H1 (cell line): Measurements from ENCODE around the gene RRBP1. TPM values are rescaled to one million over a fixed set of nuclear protein-coding genes. Genes with fewer than 3 reads are reported as not detected.
A peak's percentile ranks its signal among the peaks of the same experiment; 100 is the strongest.

Source experiments
- CTCF ChIA-PET: fragments of 300-600 bp; sonication (Branson Sonifier 250); formaldehyde crosslinking; loops from one replicate; lab custom pipeline; 2021; ENCODE audit not compliant: partially characterized antibody; lab: Charles Lee
- POLR2A ChIA-PET: fragments of 300-600 bp; sonication (Branson Sonifier 250); formaldehyde crosslinking; loops from one replicate; lab custom pipeline; 2021; ENCODE audit warnings: inconsistent platforms; ENCODE audit not compliant: partially characterized antibody; lab: Charles Lee
- DNase-seq, 2 experiments: peaks; one replicate each; pipeline versions ENCODE4 v3.0.0 to v3.0.0-alpha.2; 2010 to 2022; ENCODE audit warnings: low spot score in 2 of 2, low read depth in 1 of 2, mixed read lengths in 1 of 2
- FAIRE-seq: peaks from 2 replicates; lab custom pipeline; 2011; peaks lifted over from hg19 to GRCh38; lab: Jason Lieb, UNC
- H2AFZ ChIP-seq: 2 replicates; pipeline ENCODE4 v1.8.1; 2012; ENCODE audit warnings: low read length, inconsistent platforms
- H2AK5ac ChIP-seq: 2 replicates; pipeline ENCODE4 v1.6.1; 2013; ENCODE audit warnings: low read depth, low read length
- H2BK120ac ChIP-seq: replicated peaks from 2 replicates; pipeline ENCODE3; 2013; ENCODE audit warnings: low read depth, low read length, inconsistent platforms
- H2BK12ac ChIP-seq: 2 replicates; pipeline ENCODE4 v1.6.1; 2013; ENCODE audit warnings: low read depth, low read length
- H2BK15ac ChIP-seq: 2 replicates; pipeline ENCODE4 v1.6.1; 2013; ENCODE audit warnings: low read length
- H2BK20ac ChIP-seq: 2 replicates; pipeline ENCODE4 v1.6.1; 2013; ENCODE audit warnings: low read length
- H2BK5ac ChIP-seq: 2 replicates; pipeline ENCODE4 v1.6.1; 2013; ENCODE audit warnings: low read depth, low read length
- H3K14ac ChIP-seq: 2 replicates; pipeline ENCODE4 v1.6.1; 2013; ENCODE audit warnings: inconsistent platforms; ENCODE audit not compliant: insufficient read length
- H3K18ac ChIP-seq: 2 replicates; pipeline ENCODE4 v1.6.1; 2013; ENCODE audit warnings: low read length; ENCODE audit errors: extremely low read depth
- H3K23ac ChIP-seq: 2 replicates; pipeline ENCODE4 v1.6.1; 2013; ENCODE audit warnings: inconsistent platforms; ENCODE audit not compliant: insufficient read length
- H3K23me2 ChIP-seq: 2 replicates; pipeline ENCODE4 v1.6.1; 2013; ENCODE audit warnings: low read depth, low read length
- H3K27ac ChIP-seq: 2 replicates; pipeline ENCODE4 v1.6.1; 2011; ENCODE audit warnings: low read depth, low read length, inconsistent platforms
- H3K27me3 ChIP-seq, 4 experiments: replicated peaks in 1 of 4; 1 replicate in 1 of 4; 2 replicates in 3 of 4; pipeline versions ENCODE4 v1.6.1 to v1.8.1; 2011 to 2013; ENCODE audit warnings: low read length in 3 of 4, mild to moderate bottlenecking in 3 of 4, inconsistent platforms in 2 of 4, mixed read lengths in 2 of 4, moderate library complexity in 1 of 4; ENCODE audit not compliant: control insufficient read depth in 3 of 4, insufficient read depth in 3 of 4; ENCODE audit errors: extremely low read depth in 1 of 4
- H3K36me3 ChIP-seq, 4 experiments: 2 replicates each; pipeline versions ENCODE4 v1.6.1 to v1.8.1; 2011 to 2013; ENCODE audit warnings: mild to moderate bottlenecking in 4 of 4, low read length in 3 of 4, moderate library complexity in 2 of 4, control low read depth in 1 of 4, inconsistent platforms in 1 of 4; ENCODE audit not compliant: insufficient read depth in 4 of 4, control insufficient read depth in 2 of 4
- H3K4ac ChIP-seq: replicated peaks from 2 replicates; pipeline ENCODE3; 2013; ENCODE audit warnings: low read length, low read depth, mixed read lengths, inconsistent platforms; ENCODE audit not compliant: insufficient read length
- H3K4me1 ChIP-seq, 4 experiments: replicated peaks in 1 of 4; 1 replicate in 1 of 4; 2 replicates in 3 of 4; pipeline versions ENCODE4 v1.6.1 to v1.8.1; 2011 to 2013; ENCODE audit warnings: low read length in 3 of 4, inconsistent platforms in 2 of 4, mixed read lengths in 1 of 4; ENCODE audit not compliant: insufficient read depth in 4 of 4, control insufficient read depth in 3 of 4
- H3K4me2 ChIP-seq, 2 experiments: 2 replicates each; pipeline versions ENCODE4 v1.6.1 to v1.8.1; 2011 to 2013; ENCODE audit warnings: low read depth in 2 of 2, low read length in 2 of 2, control low read depth in 1 of 2, inconsistent platforms in 1 of 2, mild to moderate bottlenecking in 1 of 2; ENCODE audit not compliant: insufficient read depth in 1 of 2
- H3K4me3 ChIP-seq, 4 experiments: fragments of 200-600, 300-600 bp in 1 of 4; sonication (generic), shearing (Covaris generic), sonication (Bioruptor Twin) in 1 of 4; 2 replicates each; pipeline versions ENCODE4 v1.5.1 to v1.8.1; 2011 to 2016; ENCODE audit warnings: low read length in 4 of 4, low read depth in 3 of 4, control low read depth in 2 of 4, inconsistent platforms in 2 of 4, mild to moderate bottlenecking in 2 of 4, mixed read lengths in 1 of 4, moderate library complexity in 1 of 4; ENCODE audit not compliant: insufficient read depth in 2 of 4; ENCODE audit errors: extremely low read depth in 1 of 4
- H3K56ac ChIP-seq: replicated peaks from 2 replicates; pipeline ENCODE3; 2013; ENCODE audit warnings: low read depth, mild to moderate bottlenecking, mixed read lengths, low read length, inconsistent platforms; ENCODE audit not compliant: insufficient read length
- H3K79me1 ChIP-seq: 2 replicates; pipeline ENCODE4 v1.6.1; 2013; ENCODE audit warnings: low read depth, low read length, control low read depth
- H3K79me2 ChIP-seq, 2 experiments: 2 replicates each; pipeline versions ENCODE4 v1.6.1 to v1.8.1; 2012 to 2013; ENCODE audit warnings: low read length in 2 of 2, mild to moderate bottlenecking in 2 of 2, inconsistent platforms in 1 of 2; ENCODE audit not compliant: insufficient read depth in 2 of 2, control insufficient read depth in 1 of 2
- H3K9ac ChIP-seq, 4 experiments: replicated peaks in 1 of 4; 1 replicate in 1 of 4; 2 replicates in 3 of 4; pipeline versions ENCODE4 v1.6.1 to v1.8.1; 2011 to 2013; ENCODE audit warnings: low read depth in 3 of 4, low read length in 3 of 4, control low read depth in 2 of 4, mild to moderate bottlenecking in 2 of 4, moderate library complexity in 2 of 4, inconsistent platforms in 1 of 4; ENCODE audit errors: extremely low read depth in 1 of 4
- H3K9me3 ChIP-seq, 2 experiments: 2 replicates each; pipeline versions ENCODE4 v1.6.1 to v1.8.1; 2012 to 2013; ENCODE audit warnings: mild to moderate bottlenecking in 2 of 2, moderate library complexity in 2 of 2, control low read depth in 1 of 2, inconsistent platforms in 1 of 2, low read depth in 1 of 2, low read length in 1 of 2, mixed read lengths in 1 of 2; ENCODE audit not compliant: insufficient read depth in 2 of 2
- H4K20me1 ChIP-seq, 2 experiments: replicated peaks in 1 of 2; 2 replicates each; pipeline versions ENCODE3 to v1.8.1; 2011 to 2013; ENCODE audit warnings: inconsistent platforms in 2 of 2, low read length in 2 of 2, mild to moderate bottlenecking in 1 of 2; ENCODE audit not compliant: insufficient read depth in 2 of 2, control insufficient read depth in 1 of 2
- H4K5ac ChIP-seq: 2 replicates; pipeline ENCODE4 v1.6.1; 2013; ENCODE audit warnings: low read length, low read depth, mixed read lengths, inconsistent platforms; ENCODE audit not compliant: insufficient read length
- H4K8ac ChIP-seq: 2 replicates; pipeline ENCODE4 v1.8.0; 2013; ENCODE audit warnings: mild to moderate bottlenecking, moderate library complexity, low read length, inconsistent platforms; ENCODE audit not compliant: insufficient read depth; ENCODE audit errors: extremely low read depth
- H4K91ac ChIP-seq: replicated peaks from 2 replicates; pipeline ENCODE3; 2013; ENCODE audit warnings: low read length, mixed read lengths, inconsistent platforms; ENCODE audit not compliant: insufficient read length
- EGR1 ChIP-seq: IDR thresholded peaks from 2 replicates; pipeline ENCODE4 v1.6.1; 2011; ENCODE audit warnings: low read depth, low read length, borderline replicate concordance
- KDM4A ChIP-seq: IDR thresholded peaks from one replicate; pipeline ENCODE4 v1.7.1; 2012; ENCODE audit warnings: low read depth, mild to moderate bottlenecking, moderate library complexity, low read length, inconsistent platforms; ENCODE audit not compliant: severe bottlenecking
- RAD21 ChIP-seq, 2 experiments: IDR thresholded peaks in 1 of 2; conservative IDR thresholded peaks in 1 of 2; 2 replicates each; pipeline ENCODE4 v1.6.1; 2011; ENCODE audit warnings: low read depth in 2 of 2, low read length in 2 of 2, improper control_type of control experiment in 1 of 2, inconsistent platforms in 1 of 2, mild to moderate bottlenecking in 1 of 2, moderate library complexity in 1 of 2
- RXRA ChIP-seq: IDR thresholded peaks from 2 replicates; pipeline ENCODE4 v1.6.1; 2011; ENCODE audit warnings: low read depth, mild to moderate bottlenecking, low read length, moderate library complexity; ENCODE audit not compliant: insufficient read depth
- SIX5 ChIP-seq: IDR thresholded peaks from 2 replicates; pipeline ENCODE4 v1.6.1; 2011; ENCODE audit warnings: mild to moderate bottlenecking, low read depth, low read length
- TAF7 ChIP-seq: optimal IDR thresholded peaks from 2 replicates; pipeline ENCODE3; 2011; ENCODE audit warnings: low read depth, mild to moderate bottlenecking, inconsistent platforms, low read length, moderate library complexity, borderline replicate concordance
- WGBS, 2 experiments: shearing (Covaris generic) in 1 of 2; methylation state at CpG; one replicate each; pipeline versions ENCODE4 v1.1.6 to v1.1.7; 2013 to 2015; ENCODE audit warnings: low lambda C conversion rate in 2 of 2, mixed read lengths in 2 of 2, inconsistent platforms in 1 of 2, low coverage in 1 of 2, missing lambda C conversion rate in 1 of 2; ENCODE audit not compliant: insufficient replicate concordance in 2 of 2, insufficient coverage in 1 of 2, insufficient read length in 1 of 2; ENCODE audit errors: extremely low coverage in 1 of 2, missing lambda C conversion rate in 1 of 2; 5-methylcytosine and 5-hydroxymethylcytosine counted together
- polyA plus RNA-seq, 7 experiments: library from polyadenylated mRNA; depleted of rRNA in 3 of 7; stranded (reverse) in 5 of 7; unstranded in 2 of 7; fragments of >200 nt in 5 of 7; fragments of 200-250 nt in 2 of 7; gene quantifications; 1 replicate in 5 of 7; 2 replicates in 1 of 7; 4 replicates in 1 of 7; pipeline versions ENCODE4 v1.2.1 to v1.2.3, GENCODE V29; 2011 to 2013; ENCODE audit warnings: missing spikeins in 2 of 7, mixed read lengths in 2 of 7
- total RNA-seq: library from RNA; stranded (reverse); fragmentation: NEBNext Ultra II Directional; extraction: Animal tissue kit (Norgen Biotek cat#: 25700); gene quantifications from 2 replicates; pipeline ENCODE4 v1.2.1, GENCODE V29; 2021
- TF ChIP-seq, protein P1 (sequence below): IDR thresholded peaks from 2 replicates; pipeline ENCODE4 v1.6.1; 2012; ENCODE audit warnings: inconsistent platforms

The RRBP1 gene
- total and polyA plus RNA-seq, 2 of the 8 experiments (the other 6 are each of a cell fraction or from before 2014, with no cell fraction given) = 15.9 to 157 TPM

DNA sequence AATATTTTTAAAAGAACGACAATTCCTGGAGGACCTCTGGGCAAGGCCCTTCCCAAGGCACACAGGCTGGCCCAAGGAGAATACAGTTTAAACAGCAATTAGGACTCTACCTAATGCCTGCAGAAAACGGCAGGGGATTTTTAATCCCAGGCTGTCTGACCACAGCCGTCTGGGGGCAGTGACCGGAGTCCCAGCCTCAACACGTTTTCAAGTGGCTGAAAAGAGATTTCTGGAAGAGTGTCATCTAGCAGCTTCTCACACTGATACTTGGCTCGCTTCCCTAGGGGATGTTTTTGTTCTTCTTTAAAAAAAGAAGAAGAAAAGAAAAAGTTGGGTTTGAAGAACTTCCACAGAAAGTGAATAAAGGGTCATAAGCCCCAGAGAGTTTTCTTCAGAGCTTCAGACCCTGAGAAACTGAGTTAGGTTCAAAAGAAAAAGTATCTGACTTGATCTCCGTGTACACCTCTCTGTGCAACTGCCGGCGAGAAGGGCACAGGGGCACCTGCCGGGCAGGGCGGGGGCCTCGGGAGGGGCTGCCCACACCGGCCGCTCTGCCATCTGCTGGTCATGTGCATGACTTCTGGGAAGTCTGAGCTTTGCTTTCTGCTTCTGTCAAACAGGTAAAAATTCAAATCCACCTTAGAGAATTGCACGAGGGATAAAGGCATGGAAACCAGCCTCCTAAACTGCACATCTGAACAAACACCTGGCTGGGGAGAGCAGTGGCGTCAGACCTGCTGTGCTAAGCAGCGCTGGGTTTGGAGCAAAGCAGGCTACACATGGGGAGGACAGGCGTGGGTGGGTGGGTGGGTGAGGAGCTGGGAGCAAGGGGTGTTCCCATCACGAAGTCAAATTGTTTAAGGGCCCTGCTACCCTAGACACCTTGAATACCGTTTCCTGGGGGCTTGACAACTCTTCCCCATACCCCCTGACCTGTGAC, 33.0 kb downstream of the RRBP1 start:
- no peak overlapping the region for H3K23ac ChIP-seq
- H2BK120ac ChIP-seq = no peak overlapping the region
- peaks cover 0 to 91% of the 10 kb centered on the region in 2 experiments; a peak in 3 of 4 replicates for H3K79me2 ChIP-seq
- H2BK5ac ChIP-seq = no peak overlapping the region
- WGBS, 2 experiments = 79% methylated on average over 19 of the region's 20 CpGs; no CpG with 5 or more reads in 1 of the 2 experiments
- peak overlapping the region; percentile 75; the same call in 1 of the 2 replicates for H4K8ac ChIP-seq
- H3K4me3 ChIP-seq = no peak overlapping the region
- no peak overlapping the region for H3K18ac ChIP-seq
- ChIA-PET POLR2A (interaction anchor here (0.6 to 1.2 kb wide), 3 partner anchors 104 to 315 kb away, joined by 3 to 6 read pairs (median 3); no protein-coding TSS in a partner anchor), CTCF (interaction anchor here (0.6 to 3.9 kb wide), 28 partner anchors 9 to 485 kb away, joined by 3 to 18 read pairs (median 4); partner anchors contain the start of gene RRBP1)
- no peak overlapping the region for H2AK5ac ChIP-seq
- no peak overlapping the region for H4K5ac ChIP-seq
- no peaks in the 10 kb centered on the region for H3K23me2 ChIP-seq
- no peak overlapping the region for H2AFZ ChIP-seq
- peaks cover 29% of the 10 kb centered on the region for H3K79me1 ChIP-seq
- DNase-seq (no peak), FAIRE-seq (no peak)
- no peaks in the 10 kb centered on the region for H3K27me3 ChIP-seq
- no peak overlapping the region for H3K56ac ChIP-seq
- H3K4me2 ChIP-seq = no peak overlapping the region
- H3K36me3 ChIP-seq = no peaks in the 10 kb centered on the region
- H3K4ac ChIP-seq = no peak overlapping the region
- no peak overlapping the region for H4K91ac ChIP-seq
- H3K14ac ChIP-seq = no peak overlapping the region
- no peak overlapping the region for H3K9ac ChIP-seq
- peaks cover 14 to 35% of the 10 kb centered on the region in 2 experiments for H4K20me1 ChIP-seq
- no peaks in the 10 kb centered on the region for H3K9me3 ChIP-seq
- H2BK20ac ChIP-seq = no peak overlapping the region
- no peak overlapping the region for H2BK15ac ChIP-seq
- no peak overlapping the region for H2BK12ac ChIP-seq
- peaks cover 1 to 6% (median 3%) of the 10 kb centered on the region in 4 experiments; a peak in 5 of 7 replicates for H3K4me1 ChIP-seq
- no peak overlapping the region for H3K27ac ChIP-seq
- TF ChIP-seq RXRA = no peak
- TF ChIP-seq, protein P1, sequence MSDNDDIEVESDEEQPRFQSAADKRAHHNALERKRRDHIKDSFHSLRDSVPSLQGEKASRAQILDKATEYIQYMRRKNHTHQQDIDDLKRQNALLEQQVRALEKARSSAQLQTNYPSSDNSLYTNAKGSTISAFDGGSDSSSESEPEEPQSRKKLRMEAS = no peak
- no peak for TF ChIP-seq TAF7
- no peak for TF ChIP-seq SIX5
- TF ChIP-seq EGR1 = no peak
- TF ChIP-seq KDM4A = no peak
- TF ChIP-seq RAD21 (IDR thresholded peaks at IDR 0.05 in 1 of 2, conservative IDR thresholded peaks at IDR 0.05 in 1 of 2; ENCODE audit: low read depth in 2 of 2, low read length in 2 of 2) = peak in 1 of 2 experiments; percentile 38; a peak in 2 of 4 replicates
